Astrocyte (in vitro differentiated cells and primary cell): ENCODE data around the gene APLP2. TPM values are rescaled to one million over a fixed set of nuclear protein-coding genes. Genes with fewer than 3 reads are reported as not detected.

Experiments
- DNase-seq: peaks from one replicate; pipeline ENCODE4 v3.0.0-alpha.2; 2010; ENCODE audit warnings: low read depth
- FAIRE-seq: peaks from 2 replicates; lab custom pipeline; 2011; peaks lifted over from hg19 to GRCh38; lab: Jason Lieb, UNC
- H2AFZ ChIP-seq: 2 replicates; pipeline ENCODE4 v1.6.0; 2012; ENCODE audit warnings: low read depth, low read length, inconsistent platforms
- H3K27ac ChIP-seq: 2 replicates; pipeline ENCODE4 v1.5.1; 2011; ENCODE audit warnings: low read depth, low read length, inconsistent platforms
- H3K27me3 ChIP-seq: 2 replicates; pipeline ENCODE4 v1.6.0; 2011; ENCODE audit warnings: low read length, inconsistent platforms; ENCODE audit not compliant: insufficient read depth
- H3K36me3 ChIP-seq: 2 replicates; pipeline ENCODE4 v1.5.1; 2011; ENCODE audit warnings: low read length, inconsistent platforms; ENCODE audit not compliant: insufficient read depth
- H3K4me1 ChIP-seq: 2 replicates; pipeline ENCODE4 v1.5.1; 2011; ENCODE audit warnings: low read length, inconsistent platforms; ENCODE audit not compliant: insufficient read depth
- H3K4me2 ChIP-seq: 2 replicates; pipeline ENCODE4 v1.6.0; 2012; ENCODE audit warnings: low read length, inconsistent platforms
- H3K4me3 ChIP-seq: 2 replicates; pipeline ENCODE4 v1.5.1; 2011; ENCODE audit warnings: low read depth, mild to moderate bottlenecking, low read length, inconsistent platforms; ENCODE audit not compliant: insufficient read depth
- H3K79me2 ChIP-seq: 2 replicates; pipeline ENCODE4 v1.6.0; 2012; ENCODE audit warnings: mild to moderate bottlenecking, low read length, inconsistent platforms; ENCODE audit not compliant: insufficient read depth
- H3K9ac ChIP-seq: 2 replicates; pipeline ENCODE4 v1.6.0; 2012; ENCODE audit warnings: mild to moderate bottlenecking, low read length, inconsistent platforms
- H3K9me3 ChIP-seq: 2 replicates; pipeline ENCODE4 v1.5.1; 2012; ENCODE audit warnings: low read depth, mild to moderate bottlenecking, low read length, inconsistent platforms; ENCODE audit not compliant: insufficient read depth
- H4K20me1 ChIP-seq: 2 replicates; pipeline ENCODE4 v1.6.0; 2012; ENCODE audit warnings: low read length, inconsistent platforms; ENCODE audit not compliant: insufficient read depth
- H3K27ac Mint-ChIP-seq: one replicate; pipeline ENCODE4 v1.8.0; 2021; ENCODE audit warnings: mild to moderate bottlenecking, mixed read lengths; ENCODE audit not compliant: unreplicated experiment
- H3K27me3 Mint-ChIP-seq: one replicate; pipeline ENCODE4 v1.8.0; 2021; ENCODE audit warnings: low read depth, mixed read lengths; ENCODE audit not compliant: unreplicated experiment
- H3K36me3 Mint-ChIP-seq: one replicate; pipeline ENCODE4 v1.8.0; 2021; ENCODE audit warnings: low read depth, mixed read lengths; ENCODE audit not compliant: unreplicated experiment
- H3K4me1 Mint-ChIP-seq: one replicate; pipeline ENCODE4 v1.8.0; 2021; ENCODE audit warnings: low read depth, mixed read lengths; ENCODE audit not compliant: unreplicated experiment
- H3K4me3 Mint-ChIP-seq: one replicate; pipeline ENCODE4 v1.8.0; 2021; ENCODE audit warnings: mild to moderate bottlenecking, moderate library complexity, mixed read lengths; ENCODE audit not compliant: unreplicated experiment
- H3K9me3 Mint-ChIP-seq: one replicate; pipeline ENCODE4 v1.8.0; 2021; ENCODE audit warnings: mild to moderate bottlenecking, mixed read lengths; ENCODE audit not compliant: unreplicated experiment
- CTCF ChIP-seq: IDR thresholded peaks from 2 replicates; pipeline ENCODE4 v1.5.1; 2011; ENCODE audit warnings: low read depth, mild to moderate bottlenecking, inconsistent platforms, low read length, moderate library complexity; ENCODE audit not compliant: insufficient read depth
- EZH2 ChIP-seq: IDR thresholded peaks from 2 replicates; pipeline ENCODE4 v1.6.1; 2012; ENCODE audit warnings: mild to moderate bottlenecking, low read length, inconsistent platforms; ENCODE audit not compliant: insufficient read depth
- total RNA-seq: library from RNA; stranded (reverse); gene quantifications from 2 replicates; pipeline ENCODE4 v1.2.1, GENCODE V29; 2021

Gene APLP2
- total RNA-seq, 1 donor from 2014 or later = 849 TPM

- Histone ChIP-seq H3K9me3 (no peaks in the 10 kb centered on the region), H4K20me1 (peaks cover 76% of the 10 kb centered on the region), H3K79me2 (peaks cover 5% of the 10 kb centered on the region), H3K27me3 (peaks cover 23% of the 10 kb centered on the region), H3K4me2 (no peak overlapping the region), H2AFZ (no peak overlapping the region), H3K27ac (no peak overlapping the region), H3K4me1 (peaks cover 11% of the 10 kb centered on the region), H3K4me3 (no peak overlapping the region), H3K9ac (no peak overlapping the region), H3K36me3 (peaks cover 16% of the 10 kb centered on the region)
- TF ChIP-seq CTCF = no peak
- TF ChIP-seq EZH2 = no peak
- no peak for FAIRE-seq
- H3K27ac Mint-ChIP-seq = peak overlapping the region; percentile 55
- peaks cover 51% of the 10 kb centered on the region for H3K4me1 Mint-ChIP-seq
- H3K27me3 Mint-ChIP-seq = no peaks in the 10 kb centered on the region
- DNase-seq = no peak
- no peak overlapping the region for H3K4me3 Mint-ChIP-seq
- H3K9me3 Mint-ChIP-seq = no peaks in the 10 kb centered on the region
- peaks cover 22% of the 10 kb centered on the region for H3K36me3 Mint-ChIP-seq
Measured at GRCh38 chr11:130114281-130114680, 44.6 kb downstream of the APLP2 start.

DNA sequence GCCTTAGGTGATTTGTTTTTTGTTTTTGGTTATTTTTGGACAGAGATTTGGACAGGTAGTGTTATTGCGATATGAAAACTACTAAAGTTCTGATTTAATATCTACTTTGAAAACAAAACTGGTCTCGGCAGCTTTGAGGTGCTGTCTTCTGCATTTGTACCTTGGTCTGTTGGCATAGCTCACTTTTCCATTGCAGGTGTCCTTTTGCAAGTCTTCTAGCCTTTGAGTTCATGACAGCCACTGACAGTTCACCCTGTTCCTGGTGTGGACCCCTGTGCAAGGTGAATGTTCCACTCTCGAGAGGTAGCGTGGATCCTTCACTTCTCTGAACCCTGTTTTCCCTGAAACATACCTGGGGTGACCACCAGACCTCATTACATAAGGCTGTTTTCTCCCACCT lies 45.0 kb downstream of the APLP2 start:
- Histone ChIP-seq H4K20me1 (peaks cover 76% of the 10 kb centered on the region), H3K4me2 (no peak overlapping the region), H3K4me1 (peaks cover 11% of the 10 kb centered on the region), H2AFZ (no peak overlapping the region), H3K79me2 (peaks cover 5% of the 10 kb centered on the region), H3K4me3 (no peak overlapping the region), H3K27me3 (peaks cover 18% of the 10 kb centered on the region), H3K27ac (no peak overlapping the region), H3K9me3 (no peaks in the 10 kb centered on the region), H3K36me3 (peaks cover 16% of the 10 kb centered on the region), H3K9ac (no peak overlapping the region)
- FAIRE-seq = no peak
- Mint-ChIP-seq H3K36me3 (peaks cover 20% of the 10 kb centered on the region), H3K9me3 (no peaks in the 10 kb centered on the region), H3K4me3 (no peak overlapping the region), H3K27me3 (no peaks in the 10 kb centered on the region), H3K4me1 (peaks cover 54% of the 10 kb centered on the region), H3K27ac (peak overlapping the region; percentile 55)
- DNase-seq = no peak
- TF ChIP-seq EZH2 (no peak), CTCF (no peak)

GRCh38 chr11:130115218-130115617 lies 45.5 kb downstream of the APLP2 start:
- H3K79me2 ChIP-seq = peaks cover 5% of the 10 kb centered on the region
- Mint-ChIP-seq H3K4me3 (no peak overlapping the region), H3K27ac (no peak overlapping the region), H3K9me3 (no peaks in the 10 kb centered on the region), H3K4me1 (peaks cover 54% of the 10 kb centered on the region), H3K27me3 (no peaks in the 10 kb centered on the region), H3K36me3 (peaks cover 17% of the 10 kb centered on the region)
- peaks cover 15% of the 10 kb centered on the region for H3K36me3 ChIP-seq
- peaks cover 17% of the 10 kb centered on the region for H3K27me3 ChIP-seq
- H3K9me3 ChIP-seq = no peaks in the 10 kb centered on the region
- H3K27ac ChIP-seq = no peak overlapping the region
- H3K4me3 ChIP-seq = no peak overlapping the region
- no peak overlapping the region for H3K4me2 ChIP-seq
- H2AFZ ChIP-seq = no peak overlapping the region
- DNase-seq (peak; percentile 36), FAIRE-seq (no peak)
- TF ChIP-seq CTCF (no peak), EZH2 (no peak)
- H3K4me1 ChIP-seq = peaks cover 11% of the 10 kb centered on the region
- H3K9ac ChIP-seq = no peak overlapping the region
- H4K20me1 ChIP-seq = peaks cover 74% of the 10 kb centered on the region
